Ascending aorta (tissue), 2 donors: Measurements from ENCODE around the gene PTK6. TPM values are rescaled to one million over a fixed set of nuclear protein-coding genes. Genes with fewer than 3 reads are reported as not detected.
"Not testable (repeated sequence)": the region's sequence is repeated elsewhere in the genome, so short reads cannot be mapped to it uniquely, and the experiment has no call there.

Experiments
- DNase-seq, 2 donors: peaks; one replicate each; pipeline ENCODE4 v3.0.0-alpha.2; 2019; ENCODE audit warnings: low spot score in 2 of 2
- H3K27ac ChIP-seq, 2 donors: fragments of 200-600 bp; sonication (generic); one replicate each; pipeline ENCODE4 v1.5.1; 2016 to 2017; ENCODE audit warnings: mild to moderate bottlenecking in 1 of 2
- H3K27me3 ChIP-seq: fragments of 200-600 bp; sonication (generic); one replicate; pipeline ENCODE4 v1.5.1; 2017
- H3K36me3 ChIP-seq, 2 donors: fragments of 200-600 bp; sonication (generic); one replicate each; pipeline ENCODE4 v1.5.1; 2016
- H3K4me1 ChIP-seq, 2 donors: fragments of 200-600 bp; sonication (generic); one replicate each; pipeline ENCODE4 v1.5.1; 2016 to 2017; ENCODE audit warnings: mild to moderate bottlenecking in 1 of 2
- H3K4me3 ChIP-seq, 2 donors: fragments of 200-600 bp; sonication (generic); one replicate each; pipeline ENCODE4 v1.5.1; 2016 to 2017; ENCODE audit warnings: mild to moderate bottlenecking in 1 of 2
- H3K9me3 ChIP-seq, 2 donors: fragments of 200-600 bp; sonication (generic); one replicate each; pipeline ENCODE4 v1.5.1; 2016
- intact Hi-C: fragments of 100-400 bp; cut with DNase I; formaldehyde crosslinking; loops from one replicate; pipeline ENCODE4 v1.15.1; 2023
- total RNA-seq: library from RNA; depleted of rRNA; stranded (reverse); fragments of >200 nt; gene quantifications from one replicate; pipeline ENCODE4 v1.1.0, GENCODE V29; 2016
- TF ChIP-seq, protein P1 (sequence below), 3 experiments: fragments of 200-600 bp in 2 of 3; fragments of 450-650 bp in 1 of 3; sonication (generic) in 2 of 3; IDR thresholded peaks; one replicate each; pipeline ENCODE4 v1.5.1; 2016 to 2019; ENCODE audit warnings: antibody characterized with exemption in 3 of 3, mild to moderate bottlenecking in 1 of 3, moderate library complexity in 1 of 3

Gene PTK6
- total RNA-seq, 1 donor from 2014 or later = not detected

DNA sequence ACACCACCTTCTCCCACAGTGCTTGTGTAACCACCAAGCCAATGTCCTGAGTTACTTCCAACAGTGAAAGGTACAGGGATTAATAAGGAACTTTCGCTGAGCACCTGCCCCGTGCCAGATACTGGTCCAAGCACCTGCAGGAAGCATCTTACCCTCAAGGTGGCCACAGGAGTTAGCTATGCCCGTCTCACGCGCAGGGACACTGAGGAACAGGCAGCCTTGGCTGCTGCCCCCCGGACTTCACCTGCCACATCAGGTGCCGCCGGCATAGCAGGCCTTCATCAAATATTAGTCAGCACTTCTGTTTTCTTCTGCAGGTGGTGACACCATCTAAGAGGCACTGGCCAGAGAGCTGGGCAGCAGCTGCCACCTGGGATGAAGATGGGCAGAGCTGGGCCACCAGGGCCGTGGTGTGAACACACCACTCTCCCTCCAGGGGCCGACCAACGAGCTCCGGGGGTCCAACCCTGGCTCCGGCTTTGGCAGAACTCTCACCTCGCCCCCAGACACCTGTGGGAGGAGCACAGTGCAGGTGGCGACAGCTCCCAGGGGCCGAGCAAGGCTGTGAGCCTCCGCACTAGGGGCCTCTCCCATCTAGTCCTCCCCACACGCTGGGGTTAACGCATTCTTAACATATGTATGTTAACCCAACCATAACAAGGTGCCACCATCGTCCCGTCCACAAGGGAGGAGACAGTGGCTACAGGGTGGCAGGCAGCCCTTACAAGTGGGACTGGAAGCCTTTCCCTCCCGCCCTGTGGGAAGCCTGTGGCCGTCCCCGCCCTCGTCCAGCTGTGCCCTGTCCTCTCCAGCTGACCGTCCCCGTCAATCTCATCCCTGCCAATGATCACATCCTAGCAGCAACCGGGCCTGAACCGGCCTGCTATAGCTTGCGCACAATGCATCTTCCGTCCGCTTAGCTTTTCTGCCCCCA, 19.5 kb downstream of the PTK6 start:
- Histone ChIP-seq H3K36me3 (peaks cover 0 to 7% of the 10 kb centered on the region in 2 donors), H3K27me3 (no peaks in the 10 kb centered on the region), H3K4me1 (peaks cover 16 to 18% of the 10 kb centered on the region in 2 donors), H3K4me3 (no peak overlapping the region), H3K9me3 (no peaks in the 10 kb centered on the region), H3K27ac (no peak overlapping the region)
- no peak for DNase-seq
- TF ChIP-seq, protein P1, sequence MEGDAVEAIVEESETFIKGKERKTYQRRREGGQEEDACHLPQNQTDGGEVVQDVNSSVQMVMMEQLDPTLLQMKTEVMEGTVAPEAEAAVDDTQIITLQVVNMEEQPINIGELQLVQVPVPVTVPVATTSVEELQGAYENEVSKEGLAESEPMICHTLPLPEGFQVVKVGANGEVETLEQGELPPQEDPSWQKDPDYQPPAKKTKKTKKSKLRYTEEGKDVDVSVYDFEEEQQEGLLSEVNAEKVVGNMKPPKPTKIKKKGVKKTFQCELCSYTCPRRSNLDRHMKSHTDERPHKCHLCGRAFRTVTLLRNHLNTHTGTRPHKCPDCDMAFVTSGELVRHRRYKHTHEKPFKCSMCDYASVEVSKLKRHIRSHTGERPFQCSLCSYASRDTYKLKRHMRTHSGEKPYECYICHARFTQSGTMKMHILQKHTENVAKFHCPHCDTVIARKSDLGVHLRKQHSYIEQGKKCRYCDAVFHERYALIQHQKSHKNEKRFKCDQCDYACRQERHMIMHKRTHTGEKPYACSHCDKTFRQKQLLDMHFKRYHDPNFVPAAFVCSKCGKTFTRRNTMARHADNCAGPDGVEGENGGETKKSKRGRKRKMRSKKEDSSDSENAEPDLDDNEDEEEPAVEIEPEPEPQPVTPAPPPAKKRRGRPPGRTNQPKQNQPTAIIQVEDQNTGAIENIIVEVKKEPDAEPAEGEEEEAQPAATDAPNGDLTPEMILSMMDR (IDR thresholded peaks at IDR 0.05) = no peak
- intact Hi-C loops = loop anchor here (10.0 kb wide), 1 partner anchor 303 kb away; the partner anchor contains the start of gene YTHDF1

DNA sequence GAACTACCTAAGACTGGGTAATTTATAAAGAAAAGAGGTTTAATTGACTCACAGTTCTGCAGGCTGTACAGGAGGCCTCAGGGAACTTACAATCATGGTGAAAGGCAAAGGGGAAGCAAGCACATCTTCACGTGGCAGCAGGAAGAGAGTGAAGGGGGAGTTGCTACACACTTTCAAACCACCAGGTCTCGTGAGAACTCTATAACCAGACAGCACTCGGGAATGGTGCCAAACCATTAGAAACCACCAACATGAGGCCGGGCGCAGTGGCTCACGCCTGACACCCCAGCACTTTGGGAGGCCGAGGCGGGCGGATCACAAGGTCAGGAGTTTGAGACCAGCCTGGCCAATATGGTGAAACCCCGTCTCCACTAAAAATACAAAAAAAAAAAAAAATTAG, 22.7 kb downstream of the PTK6 start:
- not testable (repeated sequence) for H3K36me3 ChIP-seq, H3K4me3 ChIP-seq, DNase-seq, H3K27me3 ChIP-seq, H3K27ac ChIP-seq, H3K9me3 ChIP-seq, H3K4me1 ChIP-seq
- intact Hi-C loops = loop anchor here (10.0 kb wide), 1 partner anchor 300 kb away; the partner anchor contains the start of gene YTHDF1

- Histone ChIP-seq H3K36me3 (no peaks in the 10 kb centered on the region), H3K4me3 (no peak overlapping the region), H3K4me1 (no peaks in the 10 kb centered on the region), H3K27me3 (no peaks in the 10 kb centered on the region), H3K9me3 (no peaks in the 10 kb centered on the region), H3K27ac (no peak overlapping the region)
- DNase-seq = no peak
- TF ChIP-seq, protein P1 (IDR thresholded peaks at IDR 0.05) = no peak
- intact Hi-C loops = loop anchor here (10.0 kb wide), 1 partner anchor 298 kb away; the partner anchor contains the start of gene YTHDF1
Measured at GRCh38 chr20:63513207-63513606, 24.0 kb downstream of the PTK6 start.

- peaks cover 0 to 11% of the 10 kb centered on the region in 2 donors for H3K9me3 ChIP-seq
- H3K27ac ChIP-seq = no peak overlapping the region
- TF ChIP-seq, protein P1 (IDR thresholded peaks at IDR 0.05) = no peak
- intact Hi-C loops = no loop called here
- H3K4me1 ChIP-seq = no peaks in the 10 kb centered on the region
- no peaks in the 10 kb centered on the region for H3K36me3 ChIP-seq
- H3K4me3 ChIP-seq = no peak overlapping the region
- H3K27me3 ChIP-seq = no peaks in the 10 kb centered on the region
- no peak for DNase-seq
Measured at GRCh38 chr20:63509088-63509564, 28.1 kb downstream of the PTK6 start.

DNA sequence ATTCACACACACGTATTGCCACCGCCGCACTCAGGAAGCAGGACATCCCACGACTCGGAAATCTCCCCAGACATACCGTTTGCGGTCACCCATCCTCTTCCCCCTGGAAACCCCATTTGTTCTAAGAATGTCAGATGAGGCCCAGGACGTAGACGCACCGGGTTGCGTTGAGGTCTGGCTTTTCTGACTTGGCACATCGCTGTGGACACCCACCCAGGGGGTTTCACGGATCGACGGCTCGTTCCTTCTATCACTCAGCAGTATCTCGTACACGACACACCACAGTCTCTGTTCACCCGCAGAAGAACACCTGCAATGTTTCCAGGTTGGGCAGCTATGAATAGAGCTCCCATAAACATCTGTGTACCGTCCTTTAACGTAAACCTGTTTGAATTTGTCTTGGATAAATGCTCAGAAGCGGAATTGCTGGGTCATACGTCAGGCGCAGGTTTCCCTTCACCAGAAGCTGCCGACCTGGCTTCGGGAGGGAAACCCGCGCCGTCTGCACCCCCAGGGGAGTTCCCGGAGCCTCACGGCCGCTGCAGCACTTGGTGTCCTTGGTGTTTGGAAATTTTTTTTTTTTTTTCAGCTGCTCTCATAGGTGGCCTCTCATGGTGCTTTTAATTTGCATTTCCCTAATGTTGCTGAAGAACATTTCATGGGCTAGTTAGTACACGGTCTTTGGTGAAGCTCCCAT, 29.0 kb downstream of the PTK6 start:
- no peaks in the 10 kb centered on the region for H3K4me1 ChIP-seq
- H3K36me3 ChIP-seq = no peaks in the 10 kb centered on the region
- intact Hi-C loops = no loop called here
- TF ChIP-seq, protein P1 (IDR thresholded peaks at IDR 0.05) = no peak
- peaks cover 0 to 11% of the 10 kb centered on the region in 2 donors for H3K9me3 ChIP-seq
- no peaks in the 10 kb centered on the region for H3K27me3 ChIP-seq
- H3K4me3 ChIP-seq = no peak overlapping the region
- DNase-seq = no peak
- H3K27ac ChIP-seq = no peak overlapping the region
